ENCODE data around the gene PPP2R5E. TPM values are rescaled to one million over a fixed set of nuclear protein-coding genes. Genes with fewer than 3 reads are reported as not detected.

Gene PPP2R5E
- total RNA-seq, 2 experiments from 2014 or later, result 45.4 to 48.1 TPM

- Mint-ChIP-seq H3K4me1 (peaks cover 16% of the 10 kb centered on the region), H3K36me3 (peaks cover 9% of the 10 kb centered on the region), H3K9me3 (ENCODE audit: low read depth) (no peaks in the 10 kb centered on the region), H3K4me3 (no peak overlapping the region), H3K27me3 (peaks cover 9% of the 10 kb centered on the region), H3K27ac (no peak overlapping the region)
- ATAC-seq (no peak), DNase-seq (no peak)
- CTCF ChIA-PET, result no interaction called here
Measured at GRCh38 chr14:63367742-63368364, 175.3 kb downstream of the PPP2R5E start.

- H3K27ac Mint-ChIP-seq, result no peak overlapping the region
- no peak for DNase-seq
- no peak for ATAC-seq
- no peaks in the 10 kb centered on the region for H3K9me3 Mint-ChIP-seq (ENCODE audit: low read depth)
- no peaks in the 10 kb centered on the region for H3K4me1 Mint-ChIP-seq
- peaks cover 26% of the 10 kb centered on the region for H3K27me3 Mint-ChIP-seq
- CTCF ChIA-PET, result no interaction called here
- no peak overlapping the region for H3K4me3 Mint-ChIP-seq
- no peaks in the 10 kb centered on the region for H3K36me3 Mint-ChIP-seq
Measured at GRCh38 chr14:63362389-63362819, 180.8 kb downstream of the PPP2R5E start.

GRCh38 chr14:63361790-63362189 lies 181.4 kb downstream of the PPP2R5E start:
- ATAC-seq (no peak), DNase-seq (no peak)
- H3K27ac Mint-ChIP-seq, result no peak overlapping the region
- CTCF ChIA-PET, result no interaction called here
- H3K27me3 Mint-ChIP-seq, result peaks cover 24% of the 10 kb centered on the region
- no peaks in the 10 kb centered on the region for H3K36me3 Mint-ChIP-seq
- no peak overlapping the region for H3K4me3 Mint-ChIP-seq
- H3K9me3 Mint-ChIP-seq (ENCODE audit: low read depth), result no peaks in the 10 kb centered on the region
- no peaks in the 10 kb centered on the region for H3K4me1 Mint-ChIP-seq

DNA sequence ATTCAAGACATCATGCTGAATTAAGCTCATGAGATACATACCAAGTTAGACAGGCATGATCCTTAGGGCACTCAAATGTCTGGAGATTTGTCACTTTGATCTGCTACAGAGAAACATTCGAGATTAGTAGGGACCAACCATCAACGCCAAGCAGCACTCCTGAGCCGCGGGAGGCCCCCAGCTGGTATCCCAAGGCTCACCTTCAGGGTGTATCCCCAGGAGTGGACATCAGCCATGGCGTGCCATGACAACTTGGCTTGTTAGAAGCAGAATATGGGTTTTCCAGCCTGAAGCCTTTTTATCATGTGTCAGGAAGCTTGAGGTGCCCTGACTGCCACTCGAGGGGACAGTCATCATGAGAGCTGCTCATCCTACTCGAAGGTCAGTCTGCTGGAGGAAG lies 185.3 kb downstream of the PPP2R5E start:
- no peaks in the 10 kb centered on the region for H3K9me3 Mint-ChIP-seq (ENCODE audit: low read depth)
- peaks cover 31% of the 10 kb centered on the region for H3K27me3 Mint-ChIP-seq

DNA sequence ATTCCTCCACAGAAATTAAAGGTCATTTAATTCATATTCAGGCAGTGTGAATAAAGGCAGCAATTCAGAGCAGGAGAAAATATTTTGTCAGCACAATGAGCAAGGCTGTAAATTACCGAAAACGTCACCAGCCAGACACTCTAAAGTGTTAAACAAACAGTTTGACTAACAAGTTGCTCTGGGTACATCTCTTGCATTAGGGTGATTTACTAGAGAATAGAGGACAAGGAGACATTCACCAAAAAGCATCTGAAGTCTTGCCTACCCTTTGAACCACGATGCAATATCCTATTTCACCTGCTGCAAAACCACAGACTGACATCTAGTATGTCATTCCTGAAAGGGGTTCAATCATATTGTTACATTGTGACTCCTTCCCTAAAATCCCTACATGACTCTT lies 197.4 kb downstream of the PPP2R5E start:
- no peak for ATAC-seq
- no peak overlapping the region for H3K4me3 Mint-ChIP-seq
- no peaks in the 10 kb centered on the region for H3K9me3 Mint-ChIP-seq (ENCODE audit: low read depth)
- H3K27ac Mint-ChIP-seq, result no peak overlapping the region
- H3K4me1 Mint-ChIP-seq, result no peaks in the 10 kb centered on the region
- CTCF ChIA-PET, result no interaction called here
- H3K36me3 Mint-ChIP-seq, result no peaks in the 10 kb centered on the region
- H3K27me3 Mint-ChIP-seq, result peaks cover 54% of the 10 kb centered on the region
- no peak for DNase-seq

More for the DNA sequence above, 185.3 kb downstream of the PPP2R5E start:
- Mint-ChIP-seq H3K4me1 (no peaks in the 10 kb centered on the region), H3K4me3 (no peak overlapping the region), H3K27ac (no peak overlapping the region), H3K36me3 (no peaks in the 10 kb centered on the region)
- DNase-seq (no peak), ATAC-seq (no peak)
- CTCF ChIA-PET, result interaction anchor here (1.1 kb wide), 1 partner anchor 30 kb away, joined by 3 read pairs; no protein-coding TSS in a partner anchor

- no peaks in the 10 kb centered on the region for H3K36me3 Mint-ChIP-seq
- H3K9me3 Mint-ChIP-seq (ENCODE audit: low read depth), result no peaks in the 10 kb centered on the region
- no peak for DNase-seq
- H3K4me3 Mint-ChIP-seq, result no peak overlapping the region
- ATAC-seq, result no peak
- CTCF ChIA-PET, result no interaction called here
- H3K4me1 Mint-ChIP-seq, result no peaks in the 10 kb centered on the region
- H3K27me3 Mint-ChIP-seq, result peaks cover 49% of the 10 kb centered on the region
- no peak overlapping the region for H3K27ac Mint-ChIP-seq
Measured at GRCh38 chr14:63344336-63344735, 198.8 kb downstream of the PPP2R5E start.

DNA sequence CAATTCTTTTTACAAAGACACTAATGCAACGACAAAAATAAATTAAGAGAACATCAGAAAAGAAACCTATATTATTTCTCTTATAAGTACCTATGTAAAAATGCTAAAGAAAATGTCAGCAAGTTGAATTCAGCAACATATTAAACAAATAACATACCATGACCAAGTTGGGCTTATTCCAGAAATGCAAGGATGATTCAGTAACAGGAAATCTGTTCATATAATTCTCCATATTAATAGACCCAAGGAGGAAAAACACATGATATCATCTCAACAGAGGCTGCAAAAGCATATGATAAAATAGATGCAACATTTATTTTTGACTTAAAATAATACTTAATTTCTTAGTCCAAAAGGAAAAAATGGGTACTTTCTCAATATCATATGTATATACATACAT lies 199.3 kb downstream of the PPP2R5E start:
- Mint-ChIP-seq H3K9me3 (ENCODE audit: low read depth) (no peaks in the 10 kb centered on the region), H3K27me3 (peaks cover 46% of the 10 kb centered on the region), H3K27ac (no peak overlapping the region), H3K36me3 (no peaks in the 10 kb centered on the region), H3K4me1 (no peaks in the 10 kb centered on the region), H3K4me3 (no peak overlapping the region)
- ATAC-seq (no peak), DNase-seq (no peak)
- CTCF ChIA-PET, result no interaction called here

DNA sequence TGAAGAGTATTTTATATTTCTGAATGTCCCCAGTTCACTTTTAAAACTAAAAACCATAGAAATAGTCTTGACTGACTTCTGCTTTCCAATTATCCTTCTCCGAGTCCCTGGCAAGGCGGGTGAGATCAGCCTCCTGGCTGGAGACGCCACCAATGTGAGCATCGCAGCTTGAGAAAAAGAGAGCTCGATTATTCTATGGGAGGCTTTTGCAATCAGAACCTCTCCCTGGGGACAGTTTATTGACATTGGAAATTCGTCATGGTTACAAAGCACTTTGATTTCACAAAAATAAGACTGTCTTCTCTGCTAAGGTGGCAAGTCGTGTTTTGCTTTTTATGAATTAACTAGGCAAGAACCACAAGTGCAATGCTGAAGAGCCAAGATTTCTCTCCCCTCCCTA lies 200.8 kb downstream of the PPP2R5E start:
- Mint-ChIP-seq H3K9me3 (ENCODE audit: low read depth) (no peaks in the 10 kb centered on the region), H3K4me3 (no peak overlapping the region), H3K4me1 (no peaks in the 10 kb centered on the region), H3K27ac (no peak overlapping the region), H3K27me3 (peaks cover 43% of the 10 kb centered on the region), H3K36me3 (no peaks in the 10 kb centered on the region)
- DNase-seq, result no peak
- no peak for ATAC-seq
- CTCF ChIA-PET, result no interaction called here

GRCh38 chr14:63328787-63329737 lies 214.1 kb downstream of the PPP2R5E start:
- no peaks in the 10 kb centered on the region for H3K9me3 Mint-ChIP-seq (ENCODE audit: low read depth)
- H3K27me3 Mint-ChIP-seq, result peaks cover 20% of the 10 kb centered on the region
- CTCF ChIA-PET, result interaction anchor here (0.6 kb wide), 2 partner anchors 49 to 104 kb away, joined by 3 read pairs; no protein-coding TSS in a partner anchor
- no peak overlapping the region for H3K4me3 Mint-ChIP-seq
- H3K27ac Mint-ChIP-seq, result no peak overlapping the region
- no peaks in the 10 kb centered on the region for H3K36me3 Mint-ChIP-seq
- no peaks in the 10 kb centered on the region for H3K4me1 Mint-ChIP-seq
- DNase-seq, result no peak
- ATAC-seq, result no peak

DNA sequence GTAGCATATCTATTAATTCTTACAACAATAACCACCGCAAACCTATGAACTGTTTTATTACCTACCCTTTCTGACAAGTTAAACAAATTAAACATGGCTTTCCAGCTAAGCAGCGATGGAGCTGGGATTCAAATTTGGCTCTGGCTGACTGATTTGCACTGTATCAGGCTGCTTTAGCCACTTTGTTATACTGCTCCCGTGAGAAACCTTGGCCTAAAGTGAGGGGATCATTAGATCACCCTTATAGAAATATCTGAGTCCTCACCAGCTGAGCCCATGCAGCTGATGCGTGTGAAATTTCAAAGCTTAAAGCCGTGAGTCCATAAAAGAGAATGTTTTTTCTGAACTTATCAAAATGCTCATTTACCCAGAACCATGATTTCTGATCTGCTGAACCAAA lies 216.3 kb downstream of the PPP2R5E start:
- Mint-ChIP-seq H3K9me3 (ENCODE audit: low read depth) (no peaks in the 10 kb centered on the region), H3K27ac (no peak overlapping the region), H3K36me3 (no peaks in the 10 kb centered on the region), H3K4me3 (no peak overlapping the region), H3K4me1 (no peaks in the 10 kb centered on the region), H3K27me3 (peaks cover 13% of the 10 kb centered on the region)
- CTCF ChIA-PET, result no interaction called here
- ATAC-seq (no peak), DNase-seq (no peak)

DNA sequence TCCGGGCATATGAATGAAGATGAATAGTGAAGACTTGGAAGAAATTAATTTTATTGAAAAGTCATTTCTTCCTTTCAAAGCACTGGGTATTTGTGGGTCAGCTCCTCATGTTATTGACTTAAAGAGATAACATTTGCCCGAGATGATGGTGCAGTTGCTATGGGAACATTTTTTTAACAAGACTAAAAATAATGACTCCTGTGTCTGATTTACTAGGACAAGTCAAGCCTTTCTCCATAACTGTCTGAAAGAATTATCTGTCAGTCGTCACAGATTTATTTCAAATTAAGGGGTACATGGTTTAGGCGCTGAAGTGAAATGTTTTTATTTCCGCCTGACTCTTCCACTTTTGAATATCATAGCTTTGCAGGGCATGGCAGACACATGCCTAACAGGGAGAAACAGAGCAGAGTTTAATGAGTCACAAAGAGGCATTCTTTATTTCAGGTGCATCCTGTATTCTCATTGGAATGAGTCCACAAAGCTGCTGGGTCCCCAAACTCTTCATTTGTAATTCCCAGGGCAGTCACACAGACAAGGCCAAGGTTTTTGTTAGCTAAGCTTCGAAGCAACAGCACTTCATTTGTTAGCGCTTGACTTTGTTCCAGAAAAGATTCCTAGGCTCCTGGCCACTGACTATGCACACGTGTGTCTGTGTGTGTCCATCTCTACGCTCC lies 220.1 kb downstream of the PPP2R5E start:
- no peaks in the 10 kb centered on the region for H3K36me3 Mint-ChIP-seq
- H3K9me3 Mint-ChIP-seq (ENCODE audit: low read depth), result no peaks in the 10 kb centered on the region
- no peak for DNase-seq
- CTCF ChIA-PET, result no interaction called here
- no peak overlapping the region for H3K4me3 Mint-ChIP-seq
- H3K27ac Mint-ChIP-seq, result no peak overlapping the region
- H3K27me3 Mint-ChIP-seq, result peaks cover 15% of the 10 kb centered on the region
- ATAC-seq, result no peak
- no peaks in the 10 kb centered on the region for H3K4me1 Mint-ChIP-seq

DNA sequence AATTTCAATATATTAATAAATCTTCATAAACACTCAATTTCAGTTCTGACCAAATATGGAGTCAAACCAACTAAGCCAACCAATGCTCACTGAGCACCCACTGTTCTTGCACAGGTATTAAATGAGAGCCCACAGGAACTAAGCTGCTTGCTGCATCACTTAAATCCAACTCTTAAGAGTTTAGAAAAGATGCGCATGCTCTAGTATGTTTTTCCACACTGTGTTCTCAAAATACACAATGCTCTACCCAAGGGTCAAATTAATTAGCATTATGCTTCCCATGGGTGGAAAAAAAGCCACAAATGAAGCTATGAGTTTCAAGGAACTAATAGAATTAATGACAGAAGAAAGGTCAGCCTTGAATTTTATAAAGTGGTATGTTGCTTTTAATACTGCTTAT lies 220.7 kb downstream of the PPP2R5E start:
- H3K27me3 Mint-ChIP-seq, result peaks cover 15% of the 10 kb centered on the region
- H3K27ac Mint-ChIP-seq, result no peak overlapping the region
- ATAC-seq, result no peak
- CTCF ChIA-PET, result no interaction called here
- H3K9me3 Mint-ChIP-seq (ENCODE audit: low read depth), result no peaks in the 10 kb centered on the region
- no peaks in the 10 kb centered on the region for H3K4me1 Mint-ChIP-seq
- no peak overlapping the region for H3K4me3 Mint-ChIP-seq
- no peaks in the 10 kb centered on the region for H3K36me3 Mint-ChIP-seq
- DNase-seq, result no peak

All from activated CD8-positive, alpha-beta memory T cell treated with anti-CD3 and anti-CD28 coated beads, Interleukin-2, amount 10 ng/mL, durations not matched to agents 7 days and 5 days (primary cell).